HG03108 (cell line): Measurements from ENCODE around the gene RIGI.
"Not testable (repeated sequence)": the region's sequence is repeated elsewhere in the genome, so short reads cannot be mapped to it uniquely, and the experiment has no call there.

Experiments used
- ATAC-seq: cut with Tn5 transposase; IDR thresholded peaks from one replicate; pipeline ENCODE4 v1.9.1; 2021; ENCODE audit warnings: moderate library complexity; ENCODE audit not compliant: unreplicated experiment

Gene RIGI

DNA sequence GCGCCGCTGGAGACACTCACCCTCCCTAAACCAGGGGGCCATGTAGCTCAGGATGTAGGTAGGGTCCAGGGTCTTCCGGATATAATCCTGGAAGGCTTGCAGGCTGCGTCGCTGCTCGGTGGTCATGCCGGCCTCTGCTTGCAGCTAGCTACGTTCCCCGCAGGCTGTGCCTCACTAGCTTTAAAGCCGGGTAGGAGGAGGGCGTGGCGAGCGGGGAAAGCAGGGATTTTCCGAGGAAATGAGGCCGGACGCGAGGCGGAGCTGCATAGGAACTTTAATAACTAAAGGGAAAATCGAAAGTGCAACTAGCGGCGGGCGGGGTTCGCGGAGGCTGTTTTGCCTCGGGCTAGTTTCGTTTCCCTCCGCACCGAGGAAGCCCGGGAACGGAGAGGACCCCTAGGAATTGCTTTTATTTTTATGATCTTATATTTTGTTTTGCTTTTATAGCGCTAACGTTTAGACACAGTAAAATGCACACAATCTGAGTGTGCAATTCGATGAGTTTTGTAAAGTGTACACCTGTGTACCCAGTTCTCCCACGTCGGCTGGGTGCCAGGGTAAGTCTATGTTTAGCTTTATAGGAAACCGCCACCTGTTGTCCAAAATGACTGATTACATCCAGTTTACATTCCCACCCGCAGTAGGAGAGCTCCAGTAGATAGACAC lies at the start of gene RIGI:
TSS of gene RIGI (minus strand) at position 156 of the 666 bp plus-strand sequence. CDS start at position 126, 30 bp downstream.
- ATAC-seq: peak; percentile 74

GRCh38 chr9:32574858-32575257 lies 48.9 kb upstream of the RIGI start:
- ATAC-seq: no peak

- no peak for ATAC-seq
These were observed 47.8 kb upstream of the RIGI start for GRCh38 chr9:32573821-32574220.

- peak; percentile 82 for ATAC-seq
These were observed 47.0 kb upstream of the RIGI start, which contains the start of gene NDUFB6 for GRCh38 chr9:32572900-32573523. Gene NDUFB6 (minus strand): TSS chr9:32573159. CDS start chr9:32573060, 99 bp downstream.

- peak; percentile 83 for ATAC-seq
These were observed 46.2 kb upstream of the RIGI start for GRCh38 chr9:32571969-32572899.

- ATAC-seq: no peak
These were observed 44.3 kb upstream of the RIGI start for GRCh38 chr9:32570262-32570661.

DNA sequence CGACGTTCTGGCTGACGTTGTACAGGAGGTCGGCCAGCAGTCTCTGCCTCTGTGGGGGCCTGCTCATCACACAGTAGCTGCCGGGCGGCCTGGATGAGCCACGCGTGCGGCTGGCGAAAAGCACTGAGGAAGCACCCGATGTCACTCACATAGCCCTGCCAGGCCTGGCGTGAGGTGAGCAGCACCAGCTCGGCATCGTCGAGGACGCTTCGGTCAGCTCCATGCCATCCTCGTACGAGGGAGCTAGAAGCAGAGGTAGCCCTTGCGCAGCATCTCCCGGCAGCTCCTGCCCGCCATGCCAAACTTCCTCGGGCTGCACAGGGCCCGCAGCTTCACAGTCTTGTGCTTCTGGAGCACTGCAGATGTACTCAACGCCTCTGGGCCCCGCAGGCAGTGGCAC lies 40.8 kb upstream of the RIGI start:
- ATAC-seq: no peak

- ATAC-seq: no peak
These were observed 40.0 kb upstream of the RIGI start for GRCh38 chr9:32565967-32566366.

- ATAC-seq: no peak
These were observed 32.5 kb upstream of the RIGI start for GRCh38 chr9:32558408-32558934.

- ATAC-seq: no peak
These were observed 28.6 kb upstream of the RIGI start for GRCh38 chr9:32554591-32554990.

DNA sequence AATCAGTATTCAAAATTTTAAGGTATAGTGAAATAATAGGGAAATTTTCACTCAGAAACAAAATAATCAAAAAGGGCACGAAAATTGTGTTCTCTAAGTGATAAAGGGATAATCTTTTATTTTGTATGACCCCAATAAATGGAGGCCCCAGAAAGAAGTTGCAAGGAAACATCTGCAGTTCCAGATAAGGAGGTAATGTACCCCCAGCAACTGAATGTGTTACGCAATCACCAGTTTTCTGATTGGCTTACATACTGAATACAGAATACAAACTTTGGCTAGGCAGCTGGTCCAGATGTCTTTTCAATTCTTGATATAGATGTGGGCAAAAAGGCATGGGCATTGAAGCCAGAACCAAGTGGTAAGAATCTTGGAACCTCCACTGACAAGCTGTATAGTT lies 28.1 kb upstream of the RIGI start:
- no peak for ATAC-seq

GRCh38 chr9:32552172-32552872 lies 26.3 kb upstream of the RIGI start, which contains the start of the genes SMIM27 and TOPORS:
Gene SMIM27 (plus strand): TSS chr9:32552327. CDS start chr9:32552435, 108 bp downstream.
Gene TOPORS (minus strand): TSS chr9:32552586. CDS start chr9:32552436, 150 bp downstream.
- peak; percentile 64 for ATAC-seq

DNA sequence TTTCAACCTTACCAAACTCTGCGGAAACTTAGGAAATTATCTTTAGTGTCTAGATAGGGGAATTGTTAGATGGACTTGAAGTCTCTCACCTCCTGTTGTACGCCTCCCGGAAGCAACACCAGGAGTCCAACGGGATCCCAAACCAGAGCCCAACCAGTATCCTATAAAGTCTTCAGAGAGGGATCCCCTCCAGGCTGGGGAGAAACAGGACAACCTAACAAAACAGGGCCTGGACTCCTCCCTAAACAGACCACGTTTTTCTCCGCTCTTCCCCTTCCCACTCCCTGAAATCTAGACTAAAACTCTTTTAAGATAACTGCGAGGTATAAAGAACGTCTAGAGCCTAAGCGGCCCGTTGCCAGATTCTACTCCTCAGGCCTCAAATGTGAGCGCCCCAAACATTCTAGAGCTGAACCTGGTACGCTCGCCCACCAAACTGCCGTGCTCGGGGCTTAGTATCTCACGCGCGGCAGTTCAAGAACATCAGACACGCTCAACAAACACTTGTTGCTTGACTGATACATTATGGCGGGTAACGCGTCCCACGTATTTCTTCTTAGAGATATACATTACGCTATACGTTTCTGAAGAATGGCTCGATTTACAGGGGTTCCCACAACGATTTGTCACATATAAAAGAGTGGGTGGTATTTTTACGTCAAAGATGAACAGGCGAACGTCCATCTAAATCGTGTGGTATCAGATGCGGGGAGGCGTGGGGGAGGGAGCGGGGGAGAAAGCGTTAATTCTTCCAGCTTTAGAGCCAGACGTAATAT lies 25.5 kb upstream of the RIGI start:
- peak; percentile 6 for ATAC-seq

DNA sequence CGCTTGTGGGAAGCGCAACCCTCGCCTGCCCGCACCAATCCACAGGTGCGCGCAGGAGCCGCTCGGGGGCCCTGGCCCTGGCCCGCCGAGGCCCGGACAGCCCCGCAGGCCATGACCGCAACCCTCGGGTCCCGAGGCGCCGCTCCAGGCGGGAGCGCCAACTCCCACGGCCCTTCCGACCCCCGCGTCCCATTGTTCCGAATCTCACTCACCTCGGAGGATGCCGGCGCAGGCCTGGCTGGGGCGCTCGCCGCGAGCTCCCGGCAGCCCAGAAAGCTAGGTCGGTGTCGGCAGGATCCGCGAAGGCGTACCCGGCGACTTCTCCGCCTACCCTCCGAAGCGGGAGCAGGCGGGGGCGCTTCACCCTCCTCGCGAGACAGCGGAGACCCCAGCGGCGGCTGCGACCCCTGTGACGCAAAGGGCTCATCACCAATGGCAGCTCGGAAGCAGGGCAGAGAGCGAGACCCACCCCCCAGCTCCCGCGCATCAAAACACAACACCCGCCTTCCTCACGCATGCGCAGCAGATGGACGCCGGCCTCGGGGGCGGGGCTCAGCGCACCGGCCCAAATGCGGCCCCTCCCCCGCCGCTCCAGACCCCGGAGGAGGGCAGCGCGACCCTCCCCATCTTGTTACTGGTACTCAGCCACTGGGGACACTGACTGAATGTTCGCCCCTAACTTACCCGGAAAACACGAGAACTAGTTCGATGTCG lies 24.7 kb upstream of the RIGI start:
- ATAC-seq: peak; percentile 54

DNA sequence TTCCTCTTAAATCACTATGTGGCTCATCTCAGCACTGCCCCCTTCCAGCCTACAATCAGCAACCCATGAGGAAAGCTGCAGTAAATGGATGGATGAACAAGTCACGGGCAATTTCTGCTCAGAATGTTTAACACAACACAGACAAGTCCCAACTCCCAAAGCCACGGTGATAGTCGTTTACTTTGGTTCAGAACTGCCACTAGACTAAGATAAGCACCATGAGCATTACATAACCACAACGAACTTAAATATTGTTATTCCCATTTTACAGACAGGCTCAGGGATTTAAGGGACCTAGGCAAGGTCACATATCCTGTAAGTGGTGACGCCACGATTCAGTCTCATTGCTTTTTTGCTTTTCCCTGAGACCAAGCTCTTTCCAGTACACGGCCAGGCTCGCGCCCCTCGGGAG lies 24.2 kb upstream of the RIGI start:
- ATAC-seq: no peak

GRCh38 chr9:32548213-32548612 lies 22.2 kb upstream of the RIGI start:
- not testable (repeated sequence) for ATAC-seq

- ATAC-seq: no peak
These were observed 19.9 kb upstream of the RIGI start for GRCh38 chr9:32545884-32546283.

GRCh38 chr9:32543047-32543446 lies 17.1 kb upstream of the RIGI start:
- ATAC-seq: no peak

GRCh38 chr9:32533816-32534215 lies 7.8 kb upstream of the RIGI start:
- ATAC-seq: no peak
